ENCODE results near the gene SAMD4B.
A peak's percentile ranks its signal among the peaks of the same experiment; 100 is the strongest.

Gene SAMD4B

GRCh38 chr19:39409208-39410016 lies 67.2 kb downstream of the SAMD4B start:
- DNase-seq (ENCODE audit: low read depth in 2 of 2), result peak; percentile 63 to 69

DNA sequence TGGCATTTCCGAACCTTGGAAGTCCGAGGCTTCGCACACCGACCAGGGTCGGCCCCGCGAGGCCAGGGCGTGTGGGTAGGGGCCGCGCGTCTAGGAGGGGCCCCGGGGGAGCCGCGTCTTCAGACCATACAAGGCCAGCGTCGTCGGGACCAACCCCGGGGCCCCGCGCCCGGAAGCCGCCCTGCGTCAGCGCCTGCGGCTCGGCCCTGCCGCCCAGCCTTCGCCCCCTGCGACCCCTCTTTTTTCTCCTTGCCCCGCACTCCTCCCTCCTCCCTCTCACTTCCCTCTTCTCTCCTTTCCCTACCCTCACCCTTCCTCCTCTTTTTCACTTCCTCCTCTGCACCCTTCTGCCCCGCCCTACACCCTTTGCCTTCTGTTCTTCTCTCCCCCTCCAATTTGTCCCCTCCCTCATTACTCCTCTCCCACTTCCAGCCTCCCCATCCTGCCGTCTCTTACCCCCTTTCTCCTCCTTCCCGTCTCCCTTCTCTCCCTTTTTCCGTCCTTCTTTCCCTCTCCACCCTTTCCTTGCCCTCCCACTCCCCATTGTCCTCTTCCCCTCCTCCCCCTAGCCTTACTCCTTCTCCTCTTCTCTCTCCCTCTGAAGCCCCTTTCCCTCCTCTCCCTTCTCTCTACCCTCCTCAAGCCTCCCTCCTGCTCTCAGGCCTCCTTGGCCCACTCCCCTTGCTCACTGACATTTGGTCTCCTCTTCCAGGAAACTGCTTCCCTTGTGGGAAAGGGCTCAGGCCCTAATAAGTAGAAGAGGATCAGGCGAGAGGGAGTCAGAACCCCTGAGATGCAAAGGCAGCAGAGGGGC lies 68.0 kb downstream of the SAMD4B start:
- DNase-seq (ENCODE audit: low read depth in 2 of 2), result no peak

DNA sequence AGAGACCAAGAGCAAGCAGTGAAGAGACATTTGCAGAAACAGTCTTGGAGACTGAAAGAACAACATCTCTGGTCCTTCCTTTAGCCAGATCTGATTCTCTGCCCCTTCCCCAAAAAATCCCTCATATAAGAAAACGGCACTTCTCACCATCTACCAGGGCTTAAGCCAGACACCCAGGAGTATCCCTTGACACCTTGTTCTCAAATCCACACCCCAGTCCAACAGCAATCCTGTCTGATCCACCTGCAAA lies 68.5 kb downstream of the SAMD4B start:
- no peak for DNase-seq (ENCODE audit: low read depth in 2 of 2)

DNA sequence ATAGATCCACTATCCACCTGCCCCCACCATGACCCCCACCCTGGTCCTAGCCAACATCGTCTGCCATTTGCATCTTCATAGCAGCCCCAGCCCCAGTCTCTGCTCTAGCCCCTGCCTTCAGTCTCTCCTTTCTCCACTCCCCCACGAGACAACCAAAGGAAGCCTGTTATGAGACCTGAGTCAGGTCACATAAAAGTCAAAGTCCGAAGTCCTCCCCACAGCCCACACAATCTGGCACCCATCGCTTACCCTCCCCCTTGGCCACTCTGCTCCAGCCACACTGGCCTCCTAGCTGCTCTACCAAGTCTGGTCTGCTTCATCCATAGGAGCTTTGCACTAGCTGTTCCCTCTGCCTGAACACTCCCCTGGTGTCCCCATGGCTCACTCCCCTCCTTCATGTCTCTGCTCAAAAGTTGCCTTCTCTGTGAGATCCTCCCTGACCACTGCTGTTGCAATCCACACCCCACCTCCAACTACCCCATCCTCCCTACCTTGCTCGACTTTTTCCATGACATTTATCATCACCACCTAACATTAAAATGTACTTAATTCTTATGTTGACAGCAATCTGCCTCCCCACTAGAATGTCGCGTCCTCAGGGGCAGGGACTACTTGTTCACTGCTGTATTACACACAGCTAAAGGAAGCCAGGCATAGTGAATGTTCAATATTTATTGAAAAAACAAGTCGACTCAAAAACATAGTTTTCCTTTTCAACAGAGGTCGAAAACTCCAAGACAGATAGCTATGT lies 69.0 kb downstream of the SAMD4B start:
- no peak for DNase-seq (ENCODE audit: low read depth in 2 of 2)

GRCh38 chr19:39411832-39412099 lies 69.5 kb downstream of the SAMD4B start:
- DNase-seq (ENCODE audit: low read depth in 2 of 2), result peak; percentile 69 to 83

DNA sequence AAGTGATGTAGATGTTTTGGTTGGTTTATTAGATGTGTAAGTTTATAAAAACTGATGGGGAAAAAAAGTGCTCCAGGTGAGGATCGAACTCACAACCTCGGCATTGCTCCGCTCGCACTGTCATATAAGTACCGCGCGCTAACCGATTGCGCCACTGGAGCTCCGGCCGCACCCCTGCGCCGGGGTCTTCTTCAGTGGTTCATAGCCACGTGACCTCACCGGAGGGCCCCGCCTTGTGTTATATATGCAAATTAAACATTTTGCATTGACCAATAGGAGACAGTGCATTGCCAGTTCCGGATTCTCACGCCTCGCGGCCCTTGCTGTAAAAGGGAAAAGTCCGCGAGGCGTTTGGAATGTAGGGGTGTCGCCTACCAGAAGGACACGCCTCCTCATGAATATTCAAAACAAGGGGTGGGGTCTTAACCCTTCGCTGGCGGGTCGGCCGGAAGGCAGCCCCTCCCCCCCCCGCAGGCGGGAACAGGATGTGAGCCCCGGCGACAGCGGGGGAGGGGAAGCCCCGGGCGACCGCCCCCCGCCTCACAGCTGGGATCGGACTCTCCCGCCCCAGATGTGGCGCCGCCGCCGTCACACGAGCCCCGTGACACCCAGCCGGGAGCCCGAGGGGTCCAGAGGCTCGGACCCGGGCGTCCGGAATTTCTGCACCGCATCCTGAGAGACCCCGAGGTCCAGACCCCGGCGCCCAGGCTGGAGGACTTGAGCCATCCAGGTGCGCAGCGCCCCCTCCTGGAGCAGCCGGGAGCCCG lies 70.1 kb downstream of the SAMD4B start, which contains the start of gene PLEKHG2:
Gene PLEKHG2 (plus strand): TSS at position 570 of the 767 bp plus-strand sequence. CDS start 1,418 bp downstream, outside the sequence.
- peak; percentile 86 to 91 for DNase-seq (ENCODE audit: low read depth in 2 of 2)

DNA sequence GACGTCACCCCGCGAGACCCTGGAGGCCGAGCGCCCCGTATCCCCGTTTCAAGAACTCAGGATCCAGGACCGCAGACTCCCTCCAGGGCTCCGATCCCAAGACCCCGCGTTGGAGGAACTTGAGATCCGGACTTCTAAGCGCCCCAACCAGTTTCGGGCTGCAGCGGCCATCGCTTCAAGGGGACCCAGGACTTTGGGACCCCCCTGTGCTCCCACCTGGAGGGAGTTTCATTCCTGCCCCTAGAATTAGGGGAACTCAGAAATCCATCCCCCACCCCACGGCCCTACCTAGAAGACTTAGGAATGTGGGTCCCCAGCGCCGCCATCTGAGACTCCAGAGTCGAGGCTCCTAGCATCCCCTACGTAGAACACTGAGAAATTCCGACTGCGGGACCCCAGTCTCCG lies 70.6 kb downstream of the SAMD4B start:
- DNase-seq (ENCODE audit: low read depth in 2 of 2), result no peak

DNA sequence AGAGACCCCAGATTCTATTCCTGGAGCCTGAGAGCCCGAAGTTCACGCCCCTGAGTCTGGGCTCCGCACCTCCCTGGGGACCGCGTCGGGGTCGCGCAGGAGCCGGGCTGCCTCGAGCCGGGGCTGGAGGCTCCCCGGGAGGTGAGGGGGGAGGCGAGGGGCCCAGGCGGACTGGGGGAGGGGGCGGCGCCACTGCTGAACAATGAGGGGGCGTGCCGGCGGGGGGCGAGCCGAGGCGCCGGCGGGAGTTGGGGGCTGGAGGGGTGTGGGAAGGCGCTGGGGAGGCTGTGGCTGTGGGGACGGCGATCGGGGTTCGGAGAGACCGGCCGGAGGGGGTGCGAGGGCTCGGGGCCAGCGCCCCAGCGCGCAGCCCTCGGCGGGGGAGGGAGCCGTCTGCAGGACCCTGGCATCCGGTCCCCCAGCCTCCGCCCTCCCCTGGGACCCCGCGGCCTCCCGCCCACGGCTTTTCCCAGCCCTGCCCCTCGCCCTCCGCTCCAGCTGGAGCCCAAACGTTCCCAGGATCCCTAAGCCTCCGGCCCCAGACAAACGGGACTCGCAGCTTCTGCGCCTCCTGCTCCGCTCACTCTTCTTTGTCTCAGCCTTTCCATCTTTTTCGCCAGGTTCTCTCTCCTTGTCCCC lies 71.2 kb downstream of the SAMD4B start:
- DNase-seq (ENCODE audit: low read depth in 2 of 2), result no peak

GRCh38 chr19:39413911-39414608 lies 71.8 kb downstream of the SAMD4B start:
- no peak for DNase-seq (ENCODE audit: low read depth in 2 of 2)

- DNase-seq (ENCODE audit: low read depth in 2 of 2), result no peak
Measured at GRCh38 chr19:39415111-39416046, 73.2 kb downstream of the SAMD4B start.

DNA sequence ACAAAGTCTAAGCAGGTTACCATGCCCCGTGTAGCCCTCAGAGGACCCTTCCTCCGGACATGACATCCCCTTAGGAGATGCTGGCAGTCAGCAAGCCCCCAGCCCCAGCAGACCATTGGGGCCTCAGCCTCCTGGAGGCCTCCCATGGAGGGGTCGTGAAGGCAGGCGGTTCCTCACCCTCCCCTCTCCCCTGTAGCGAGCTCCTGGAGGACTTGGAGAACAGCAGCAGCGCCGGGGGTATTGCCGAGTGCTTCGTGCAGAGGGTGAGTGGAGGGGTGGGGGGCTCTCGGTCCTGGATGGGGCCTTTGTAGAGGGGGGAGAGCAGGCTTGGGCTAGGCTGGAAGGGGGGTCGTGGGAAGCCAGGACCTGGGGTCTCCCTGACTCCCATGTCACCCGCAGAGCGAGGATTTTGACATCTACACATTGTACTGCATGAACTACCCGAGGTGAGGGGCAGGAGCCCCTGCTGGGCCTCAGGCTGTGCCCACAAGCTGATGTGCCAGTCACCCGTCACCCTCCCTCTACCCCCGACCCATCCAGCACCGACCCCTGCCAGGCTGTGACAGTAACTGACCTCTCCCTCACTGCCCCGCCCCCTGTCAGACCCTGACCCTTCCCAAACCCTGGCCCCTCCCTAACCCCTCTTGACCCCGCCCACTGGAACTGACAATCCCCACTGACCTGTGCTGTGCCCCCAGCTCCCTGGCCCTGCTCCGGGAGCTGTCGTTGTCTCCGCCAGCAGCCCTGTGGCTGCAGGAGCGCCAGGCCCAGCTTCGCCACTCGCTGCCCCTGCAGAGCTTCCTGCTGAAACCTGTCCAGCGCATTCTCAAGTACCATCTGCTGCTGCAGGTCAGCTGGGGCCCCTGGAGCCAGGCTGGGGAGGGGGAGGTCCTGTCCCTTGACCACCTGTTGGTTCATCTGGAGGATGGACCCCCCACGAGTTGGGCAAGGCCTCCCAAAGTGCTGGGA lies 74.2 kb downstream of the SAMD4B start:
- DNase-seq (ENCODE audit: low read depth in 2 of 2), result no peak

GRCh38 chr19:39417463-39418181 lies 75.4 kb downstream of the SAMD4B start:
- no peak for DNase-seq (ENCODE audit: low read depth in 2 of 2)

GRCh38 chr19:39419003-39419402 lies 76.8 kb downstream of the SAMD4B start:
- no peak for DNase-seq (ENCODE audit: low read depth in 2 of 2)

DNA sequence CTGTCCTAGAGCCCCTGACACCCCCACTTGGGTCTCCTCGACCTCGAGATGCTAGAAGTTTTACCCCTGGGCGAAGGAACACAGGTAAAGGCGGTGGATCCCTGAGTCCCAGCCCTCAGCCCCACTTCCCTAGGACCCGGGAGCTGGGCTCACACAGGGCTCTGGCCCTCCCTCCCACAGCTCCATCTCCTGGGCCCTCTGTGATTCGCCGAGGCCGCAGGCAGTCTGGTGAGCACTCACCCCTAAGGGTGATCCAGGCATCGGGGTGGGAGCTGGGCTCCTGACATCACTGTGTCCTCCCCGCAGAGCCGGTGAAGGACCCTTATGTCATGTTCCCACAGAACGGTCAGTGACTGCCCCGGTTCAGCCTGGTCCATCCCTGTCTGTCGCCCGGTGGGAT lies 78.5 kb downstream of the SAMD4B start:
- DNase-seq (ENCODE audit: low read depth in 2 of 2), result no peak

DNA sequence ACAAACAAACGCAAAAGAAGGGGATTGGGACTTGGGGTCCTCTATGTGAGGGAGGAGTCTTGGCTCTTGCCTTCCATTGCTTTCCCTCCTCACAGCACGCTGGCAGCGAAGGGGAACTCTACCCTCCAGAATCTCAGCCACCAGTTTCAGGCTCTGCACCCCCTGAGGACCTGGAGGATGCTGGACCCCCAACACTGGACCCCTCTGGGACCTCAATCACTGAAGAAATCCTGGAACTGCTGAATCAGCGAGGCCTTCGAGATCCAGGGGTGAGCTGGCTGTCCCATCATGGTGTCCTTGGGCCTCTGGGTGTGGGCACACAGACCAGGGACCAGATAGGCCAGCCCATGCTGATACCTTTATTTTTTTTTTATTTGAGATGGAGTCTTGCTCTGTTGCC lies 79.8 kb downstream of the SAMD4B start:
- no peak for DNase-seq (ENCODE audit: low read depth in 2 of 2)

DNA sequence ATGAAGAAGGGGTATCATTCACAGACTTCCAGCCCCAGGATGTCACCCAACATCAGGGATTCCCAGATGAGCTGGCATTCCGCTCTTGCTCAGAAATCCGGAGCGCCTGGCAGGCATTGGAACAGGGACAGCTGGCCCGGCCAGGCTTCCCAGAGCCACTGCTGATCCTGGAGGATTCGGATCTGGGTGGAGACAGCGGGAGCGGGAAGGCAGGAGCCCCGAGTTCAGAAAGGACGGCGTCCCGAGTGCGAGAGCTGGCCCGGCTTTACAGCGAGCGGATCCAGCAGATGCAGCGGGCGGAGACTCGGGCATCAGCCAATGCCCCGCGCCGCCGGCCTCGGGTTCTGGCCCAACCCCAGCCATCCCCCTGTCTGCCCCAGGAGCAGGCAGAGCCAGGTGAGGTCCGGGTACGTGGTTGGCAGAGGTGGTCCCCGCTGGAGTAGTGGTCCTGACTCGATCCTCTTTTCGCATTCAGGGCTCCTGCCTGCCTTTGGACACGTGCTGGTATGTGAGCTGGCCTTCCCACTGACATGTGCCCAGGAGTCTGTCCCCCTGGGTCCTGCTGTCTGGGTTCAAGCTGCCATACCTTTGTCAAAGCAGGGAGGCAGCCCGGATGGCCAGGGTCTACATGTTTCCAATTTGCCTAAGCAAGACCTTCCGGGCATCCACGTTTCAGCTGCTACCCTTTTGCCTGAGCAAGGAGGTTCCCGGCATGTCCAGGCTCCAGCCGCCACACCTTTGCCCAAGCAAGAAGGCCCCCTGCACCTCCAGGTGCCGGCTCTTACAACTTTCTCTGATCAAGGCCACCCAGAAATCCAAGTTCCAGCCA lies 81.3 kb downstream of the SAMD4B start:
- no peak for DNase-seq (ENCODE audit: low read depth in 2 of 2)

DNA sequence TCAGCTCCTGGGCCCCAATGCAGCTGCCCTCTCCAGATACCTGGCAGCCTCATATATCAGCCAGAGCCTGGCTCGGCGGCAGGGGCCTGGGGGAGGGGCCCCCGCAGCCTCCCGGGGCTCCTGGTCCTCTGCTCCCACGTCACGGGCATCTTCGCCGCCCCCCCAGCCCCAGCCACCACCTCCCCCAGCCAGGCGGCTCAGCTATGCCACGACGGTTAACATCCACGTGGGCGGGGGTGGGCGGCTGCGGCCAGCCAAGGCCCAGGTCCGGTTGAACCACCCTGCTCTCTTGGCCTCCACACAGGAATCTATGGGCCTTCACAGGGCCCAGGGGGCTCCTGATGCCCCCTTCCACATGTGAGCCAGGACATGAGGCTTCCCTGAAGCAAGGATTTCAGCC lies 82.7 kb downstream of the SAMD4B start:
- DNase-seq (ENCODE audit: low read depth in 2 of 2), result no peak
